Small intestine (tissue), 7 donors: ENCODE measurements around the gene EML1. TPM values are rescaled to one million over a fixed set of nuclear protein-coding genes. Genes with fewer than 3 reads are reported as not detected.

ENCODE experiments used
- DNase-seq, 2 donors: peaks; one replicate each; pipeline versions ENCODE4 v3.0.0 to v3.0.0-alpha.2; 2013
- FAIRE-seq: peaks from 2 replicates; lab custom pipeline; 2012; peaks lifted over from hg19 to GRCh38; lab: Jason Lieb, UNC
- H3K27ac ChIP-seq, 3 donors: one replicate each; pipeline ENCODE4 v1.5.1; 2013; ENCODE audit warnings: low read length in 2 of 3, mild to moderate bottlenecking in 2 of 3, control low read depth in 1 of 3, inconsistent platforms in 1 of 3, low read depth in 1 of 3, moderate library complexity in 1 of 3
- H3K27me3 ChIP-seq, 3 donors: one replicate each; pipeline ENCODE4 v1.6.1; 2013; ENCODE audit warnings: low read length in 3 of 3, inconsistent platforms in 1 of 3; ENCODE audit not compliant: control insufficient read depth in 3 of 3, insufficient read depth in 3 of 3
- H3K36me3 ChIP-seq, 3 donors: one replicate each; pipeline ENCODE4 v1.6.1; 2013; ENCODE audit warnings: low read length in 3 of 3, inconsistent platforms in 1 of 3, low read depth in 1 of 3, mild to moderate bottlenecking in 1 of 3, moderate library complexity in 1 of 3; ENCODE audit not compliant: control insufficient read depth in 3 of 3, insufficient read depth in 2 of 3
- H3K4me1 ChIP-seq, 3 donors: one replicate each; pipeline ENCODE4 v1.6.1; 2013; ENCODE audit warnings: low read length in 2 of 3, inconsistent platforms in 1 of 3, low read depth in 1 of 3, mild to moderate bottlenecking in 1 of 3, moderate library complexity in 1 of 3; ENCODE audit not compliant: control insufficient read depth in 3 of 3, insufficient read depth in 2 of 3
- H3K4me3 ChIP-seq, 3 donors: one replicate each; pipeline ENCODE4 v1.5.1; 2013; ENCODE audit warnings: low read length in 3 of 3, control low read depth in 1 of 3, inconsistent platforms in 1 of 3, low read depth in 1 of 3, mild to moderate bottlenecking in 1 of 3, moderate library complexity in 1 of 3
- H3K9me3 ChIP-seq, 2 donors: one replicate each; pipeline ENCODE4 v1.6.1; 2013; ENCODE audit warnings: low read depth in 1 of 2, low read length in 1 of 2; ENCODE audit not compliant: control insufficient read depth in 2 of 2, insufficient read depth in 1 of 2
- WGBS, 3 donors: extraction: QIAGEN DNeasy Blood & Tissue Kit; methylation state at CpG; one replicate each; pipeline ENCODE4 v1.1.7; 2013; 5-methylcytosine and 5-hydroxymethylcytosine counted together
- polyA plus RNA-seq, 4 donors: library from polyadenylated mRNA; stranded (reverse) in 3 of 4; unstranded in 1 of 4; fragments of 200-250 nt in 3 of 4; fragments of 120-200 nt in 1 of 4; gene quantifications; one replicate each; pipeline versions ENCODE4 v1.2.1 to v1.2.3, GENCODE V29; 2013
- donor health status: healthy with polysubstance abuse.
- donor health status: control.
- donor health status: control.
- donor health status: Bipolar disorder and iron deficiency.
- donor health status: healthy.

The EML1 gene
- polyA plus RNA-seq, 4 donors: 0.22 to 20.7 (median 5.8) TPM

GRCh38 chr14:99909513-99910064 lies 116.4 kb downstream of the EML1 start:
- Histone ChIP-seq H3K4me3 (no peak overlapping the region), H3K27me3 (no peaks in the 10 kb centered on the region), H3K4me1 (no peaks in the 10 kb centered on the region), H3K9me3 (no peaks in the 10 kb centered on the region), H3K36me3 (peaks cover 0 to 43% (median 0%) of the 10 kb centered on the region in 3 donors), H3K27ac (no peak overlapping the region)
- FAIRE-seq (no peak), DNase-seq (no peak)
- WGBS, 3 donors: 82 to 86% (median 86%) methylated on average over 12 of the region's 12 CpGs

- FAIRE-seq: no peak
- H3K4me3 ChIP-seq: no peak overlapping the region
Measured at GRCh38 chr14:99910337-99911309, 117.4 kb downstream of the EML1 start.

GRCh38 chr14:99915305-99916090 lies 122.3 kb downstream of the EML1 start:
- FAIRE-seq: no peak
- no peak overlapping the region for H3K27ac ChIP-seq
- 85 to 88% (median 88%) methylated on average over 10 of the region's 10 CpGs for WGBS, 3 donors

More at GRCh38 chr14:99910337-99911309, 117.4 kb downstream of the EML1 start:
- H3K9me3 ChIP-seq: no peaks in the 10 kb centered on the region
- no peak overlapping the region for H3K27ac ChIP-seq
- H3K27me3 ChIP-seq: no peaks in the 10 kb centered on the region
- 83 to 89% (median 87%) methylated on average over 11 of the region's 11 CpGs for WGBS, 3 donors
- no peaks in the 10 kb centered on the region for H3K4me1 ChIP-seq
- peaks cover 0 to 39% (median 0%) of the 10 kb centered on the region in 3 donors for H3K36me3 ChIP-seq
- DNase-seq: no peak

GRCh38 chr14:99916091-99916383 lies 122.8 kb downstream of the EML1 start:
- Histone ChIP-seq H3K27me3 (no peaks in the 10 kb centered on the region), H3K4me3 (no peak overlapping the region), H3K9me3 (no peaks in the 10 kb centered on the region), H3K4me1 (peaks cover 0 to 4% (median 0%) of the 10 kb centered on the region in 3 donors), H3K36me3 (peaks cover 0 to 42% (median 0%) of the 10 kb centered on the region in 3 donors), H3K27ac (no peak overlapping the region)
- DNase-seq: no peak
- 58 to 72% (median 68%) methylated on average over 2 of the region's 2 CpGs for WGBS, 3 donors
- no peak for FAIRE-seq

More at GRCh38 chr14:99915305-99916090, 122.3 kb downstream of the EML1 start:
- Histone ChIP-seq H3K36me3 (peaks cover 0 to 44% (median 0%) of the 10 kb centered on the region in 3 donors), H3K4me3 (no peak overlapping the region), H3K9me3 (no peaks in the 10 kb centered on the region), H3K27me3 (no peaks in the 10 kb centered on the region), H3K4me1 (peaks cover 0 to 4% (median 0%) of the 10 kb centered on the region in 3 donors)
- no peak for DNase-seq

- no peak overlapping the region for H3K4me3 ChIP-seq
- WGBS, 3 donors: 82 to 94% (median 85%) methylated on average over 6 of the region's 6 CpGs
- H3K36me3 ChIP-seq: peaks cover 0 to 39% (median 0%) of the 10 kb centered on the region in 3 donors
- no peak overlapping the region for H3K27ac ChIP-seq
- FAIRE-seq (no peak), DNase-seq (no peak)
- no peaks in the 10 kb centered on the region for H3K27me3 ChIP-seq
- H3K4me1 ChIP-seq: peaks cover 0 to 4% (median 0%) of the 10 kb centered on the region in 3 donors
- no peaks in the 10 kb centered on the region for H3K9me3 ChIP-seq
Measured at GRCh38 chr14:99918781-99919180, 125.6 kb downstream of the EML1 start.

GRCh38 chr14:99921425-99921824 lies 128.2 kb downstream of the EML1 start:
- no peak overlapping the region for H3K4me3 ChIP-seq
- peaks cover 0 to 30% (median 0%) of the 10 kb centered on the region in 3 donors for H3K36me3 ChIP-seq
- no peaks in the 10 kb centered on the region for H3K9me3 ChIP-seq
- DNase-seq (no peak), FAIRE-seq (no peak)
- WGBS, 3 donors: 88 to 91% (median 88%) methylated on average over 4 of the region's 4 CpGs
- no peaks in the 10 kb centered on the region for H3K27me3 ChIP-seq
- H3K27ac ChIP-seq: no peak overlapping the region
- H3K4me1 ChIP-seq: no peaks in the 10 kb centered on the region

- 71 to 88% (median 73%) methylated on average over 1 of the region's 1 CpG for WGBS, 3 donors
- FAIRE-seq (no peak), DNase-seq (no peak)
- Histone ChIP-seq H3K27ac (no peak overlapping the region), H3K4me3 (no peak overlapping the region), H3K36me3 (peaks cover 0 to 18% (median 0%) of the 10 kb centered on the region in 3 donors), H3K27me3 (no peaks in the 10 kb centered on the region), H3K9me3 (no peaks in the 10 kb centered on the region), H3K4me1 (no peaks in the 10 kb centered on the region)
Measured at GRCh38 chr14:99924379-99924778, 131.2 kb downstream of the EML1 start.

- DNase-seq (peak; percentile 32 to 74), FAIRE-seq (no peak)
- H3K36me3 ChIP-seq: peaks cover 0 to 14% (median 0%) of the 10 kb centered on the region in 3 donors
- no peak overlapping the region for H3K27ac ChIP-seq
- no peaks in the 10 kb centered on the region for H3K9me3 ChIP-seq
- H3K4me1 ChIP-seq: no peaks in the 10 kb centered on the region
- 50 to 77% (median 64%) methylated on average over 7 of the region's 7 CpGs for WGBS, 3 donors
- no peak overlapping the region for H3K4me3 ChIP-seq
- H3K27me3 ChIP-seq: no peaks in the 10 kb centered on the region
Measured at GRCh38 chr14:99925471-99925870, 132.3 kb downstream of the EML1 start.
